A673 (cell line): ENCODE measurements around the gene NBEA. TPM values are rescaled to one million over a fixed set of nuclear protein-coding genes. Genes with fewer than 3 reads are reported as not detected.
"Not testable (repeated sequence)": the region's sequence is repeated elsewhere in the genome, so short reads cannot be mapped to it uniquely, and the experiment has no call there.

Experiments
- BruUV-seq: library from RNA; stranded (reverse); fragments of 400-500 nt; replicated peaks from 2 replicates; lab custom pipeline; 2021; lab: Mats Ljungman, UMichigan
- CTCF ChIA-PET: fragments of 300-600 bp; sonication (Branson Sonifier 250); formaldehyde crosslinking; loops from one replicate; lab custom pipeline; 2022; ENCODE audit warnings: antibody characterized with exemption; lab: Charles Lee
- POLR2A ChIA-PET: fragments of 300-600 bp; sonication (Branson Sonifier 250); formaldehyde crosslinking; loops from one replicate; lab custom pipeline; 2022; ENCODE audit warnings: antibody characterized with exemption; ENCODE audit not compliant: low non-redundant PET; lab: Charles Lee
- DNase-seq: peaks from one replicate; pipeline ENCODE4 v3.0.0-alpha.2; 2015; ENCODE audit warnings: low spot score
- H3K27ac ChIP-seq: fragments of 200-600 bp; sonication (generic); 2 replicates; pipeline ENCODE4 v1.5.1; 2016; ENCODE audit warnings: mixed run types, low read depth, mild to moderate bottlenecking, mixed read lengths, antibody characterized with exemption, low read length; ENCODE audit not compliant: poor library complexity, severe bottlenecking
- H3K27me3 ChIP-seq: fragments of 200-600 bp; sonication (generic); replicated peaks from 2 replicates; pipeline ENCODE4 v1.6.1; 2017; ENCODE audit warnings: mixed run types, low read depth, mild to moderate bottlenecking, mixed read lengths, antibody characterized with exemption, low read length; ENCODE audit not compliant: insufficient read depth, poor library complexity
- H3K36me3 ChIP-seq: fragments of 200-600 bp; sonication (generic); 2 replicates; pipeline ENCODE4 v1.6.1; 2016; ENCODE audit warnings: mixed run types, mild to moderate bottlenecking, mixed read lengths, antibody characterized with exemption, low read length; ENCODE audit not compliant: insufficient read depth, poor library complexity, severe bottlenecking
- H3K4me1 ChIP-seq: fragments of 200-600 bp; sonication (generic); 2 replicates; pipeline ENCODE4 v1.6.1; 2017; ENCODE audit warnings: mixed run types, mild to moderate bottlenecking, mixed read lengths, antibody characterized with exemption, low read length; ENCODE audit not compliant: insufficient read depth, poor library complexity, severe bottlenecking
- H3K4me3 ChIP-seq: fragments of 200-600 bp; sonication (generic); 2 replicates; pipeline ENCODE4 v1.5.1; 2016; ENCODE audit warnings: low read depth, mixed run types, mild to moderate bottlenecking, mixed read lengths, low read length; ENCODE audit not compliant: poor library complexity, severe bottlenecking
- H3K9me3 ChIP-seq: fragments of 200-600 bp; sonication (generic); 2 replicates; pipeline ENCODE4 v1.6.1; 2016; ENCODE audit warnings: mixed run types, low read depth, mild to moderate bottlenecking, mixed read lengths, antibody characterized with exemption, low read length; ENCODE audit not compliant: poor library complexity, severe bottlenecking
- CTCF ChIP-seq: fragments of 300-800, 200-600 bp; sonication (generic); conservative IDR thresholded peaks from 2 replicates; pipeline ENCODE4 v1.5.1; 2017; ENCODE audit warnings: low read depth, mild to moderate bottlenecking, antibody characterized with exemption, low read length, moderate library complexity, mixed read lengths
- EZH2 ChIP-seq: fragments of 200-600 bp; sonication (generic); IDR thresholded peaks from 2 replicates; pipeline ENCODE4 v1.6.1; 2017; ENCODE audit warnings: borderline replicate concordance, low read depth, mild to moderate bottlenecking, mixed read lengths, antibody characterized with exemption, low read length; ENCODE audit not compliant: poor library complexity, severe bottlenecking
- intact Hi-C: fragments of 100-400 bp; cut with micrococcal nuclease; formaldehyde crosslinking; loops from one replicate; pipeline ENCODE4 v1.10.0; 2022; ENCODE audit not compliant: unreplicated experiment
- total RNA-seq: library from RNA; stranded (reverse); gene quantifications from 2 replicates; pipeline ENCODE4 v1.2.3, GENCODE V29; 2021

The NBEA gene
- total RNA-seq, 1 experiment from 2014 or later: 4.2 TPM

- Histone ChIP-seq H3K27ac (no peak overlapping the region), H3K4me3 (no peak overlapping the region), H3K9me3 (no peaks in the 10 kb centered on the region), H3K27me3 (no peaks in the 10 kb centered on the region), H3K4me1 (no peaks in the 10 kb centered on the region), H3K36me3 (no peaks in the 10 kb centered on the region)
- ChIA-PET POLR2A (no interaction called here), CTCF (no interaction called here)
- intact Hi-C loops: no loop called here
- BruUV-seq: no TSS peak
- TF ChIP-seq EZH2 (no peak), CTCF (no peak)
- DNase-seq: no peak
Observed at GRCh38 chr13:35055705-35056104, 113.6 kb downstream of the NBEA start.

- BruUV-seq: no TSS peak
- POLR2A ChIA-PET: no interaction called here
- no peak for DNase-seq
Observed at GRCh38 chr13:35057858-35058257, 115.8 kb downstream of the NBEA start.

GRCh38 chr13:35058585-35058984 is 116.5 kb downstream of the NBEA start:
- intact Hi-C loops, H3K4me1 ChIP-seq, DNase-seq, H3K27me3 ChIP-seq, CTCF ChIA-PET, H3K36me3 ChIP-seq, H3K9me3 ChIP-seq, BruUV-seq, H3K4me3 ChIP-seq, H3K27ac ChIP-seq, POLR2A ChIA-PET: not testable (repeated sequence)

More at GRCh38 chr13:35057858-35058257, 115.8 kb downstream of the NBEA start:
- no peak overlapping the region for H3K4me3 ChIP-seq
- H3K27me3 ChIP-seq: no peaks in the 10 kb centered on the region
- intact Hi-C loops: no loop called here
- no peaks in the 10 kb centered on the region for H3K36me3 ChIP-seq
- CTCF ChIA-PET: no interaction called here
- no peaks in the 10 kb centered on the region for H3K4me1 ChIP-seq
- no peak overlapping the region for H3K27ac ChIP-seq
- no peaks in the 10 kb centered on the region for H3K9me3 ChIP-seq
- TF ChIP-seq EZH2: no peak
- no peak for TF ChIP-seq CTCF

GRCh38 chr13:35086667-35087066 is 144.6 kb downstream of the NBEA start:
- Histone ChIP-seq H3K27ac (no peak overlapping the region), H3K27me3 (no peaks in the 10 kb centered on the region), H3K9me3 (no peaks in the 10 kb centered on the region), H3K4me3 (no peak overlapping the region), H3K4me1 (no peaks in the 10 kb centered on the region), H3K36me3 (no peaks in the 10 kb centered on the region)
- TF ChIP-seq EZH2: no peak
- intact Hi-C loops: no loop called here
- ChIA-PET CTCF (no interaction called here), POLR2A (no interaction called here)
- BruUV-seq: no TSS peak
- no peak for DNase-seq
